Astrocyte of the cerebellum (primary cell): Measurements from ENCODE around the gene LPAR3.

Experiments used
- DNase-seq: peaks from one replicate; pipeline ENCODE4 v3.0.0-alpha.2; 2011; ENCODE audit warnings: low read depth
- H3K4me3 ChIP-seq: 2 replicates; pipeline ENCODE4 v1.5.1; 2011; ENCODE audit warnings: mild to moderate bottlenecking, low read depth, low read length, moderate library complexity
- CTCF ChIP-seq: IDR thresholded peaks from 2 replicates; pipeline ENCODE4 v1.5.1; 2012; ENCODE audit warnings: low read length, low read depth, moderate library complexity, mild to moderate bottlenecking; ENCODE audit errors: missing control alignments
- in situ Hi-C: cut with HindIII; loops from 2 replicates; pipeline ENCODE4 v1.10.0; 2017; ENCODE audit warnings: low sequenced_read_pairs

LPAR3 gene

GRCh38 chr1:84775535-84775920 is 117.5 kb downstream of the LPAR3 start:
- in situ Hi-C loops: no loop called here
- TF ChIP-seq CTCF: no peak

DNA sequence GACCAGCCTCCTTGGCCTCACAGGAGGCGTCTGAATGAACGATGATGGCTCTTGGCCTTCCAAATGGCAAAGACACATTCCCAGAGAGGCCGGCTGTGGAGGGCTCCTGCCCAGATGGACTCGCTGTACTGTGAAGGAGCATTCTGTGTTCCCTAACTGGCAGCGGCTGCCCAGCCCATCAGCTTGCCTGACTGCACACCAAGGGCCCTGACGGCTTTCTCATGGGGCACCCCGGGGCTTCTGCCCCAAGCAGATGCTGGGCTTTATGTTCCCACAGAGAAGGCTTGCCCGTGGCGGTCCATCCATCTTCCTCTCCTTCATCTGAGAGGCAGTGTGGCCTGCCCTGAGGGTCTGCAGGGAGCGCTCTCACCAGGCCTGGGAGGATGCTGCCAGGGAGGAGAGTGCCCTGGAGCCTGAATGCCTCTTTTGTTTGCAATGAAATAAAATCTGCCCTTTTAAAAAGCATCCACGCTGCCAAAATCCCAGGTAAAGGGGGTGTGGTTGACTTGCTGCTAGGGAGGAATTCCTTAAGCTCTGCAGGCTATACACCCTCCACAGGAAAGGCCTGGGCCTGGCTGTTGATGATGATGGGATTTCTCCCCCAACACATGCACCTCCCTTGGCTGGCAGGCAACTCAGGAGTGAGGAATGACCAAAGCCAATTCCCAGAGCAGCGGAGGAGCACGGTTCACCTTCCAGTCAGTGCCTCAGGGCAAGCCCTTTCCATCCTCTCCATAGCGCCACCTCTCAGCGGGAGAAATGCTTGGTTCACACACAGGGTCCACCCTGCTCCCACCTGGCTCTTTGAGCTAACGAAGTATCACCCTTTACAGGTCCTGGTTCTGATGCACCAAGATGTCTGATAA is 118.1 kb downstream of the LPAR3 start:
- TF ChIP-seq CTCF: no peak

More at GRCh38 chr1:84775535-84775920, 117.5 kb downstream of the LPAR3 start:
- no peak overlapping the region for H3K4me3 ChIP-seq
- no peak for DNase-seq

GRCh38 chr1:84773933-84774497 is 119.0 kb downstream of the LPAR3 start:
- in situ Hi-C loops: loop anchor here (25.0 kb wide), 1 partner anchor 637 kb away; the partner anchor contains the start of gene PRKACB

More for the DNA sequence above, 118.1 kb downstream of the LPAR3 start:
- no peak overlapping the region for H3K4me3 ChIP-seq
- in situ Hi-C loops: loop anchor here (25.0 kb wide), 1 partner anchor 638 kb away; the partner anchor contains the start of gene PRKACB
- no peak for DNase-seq

DNA sequence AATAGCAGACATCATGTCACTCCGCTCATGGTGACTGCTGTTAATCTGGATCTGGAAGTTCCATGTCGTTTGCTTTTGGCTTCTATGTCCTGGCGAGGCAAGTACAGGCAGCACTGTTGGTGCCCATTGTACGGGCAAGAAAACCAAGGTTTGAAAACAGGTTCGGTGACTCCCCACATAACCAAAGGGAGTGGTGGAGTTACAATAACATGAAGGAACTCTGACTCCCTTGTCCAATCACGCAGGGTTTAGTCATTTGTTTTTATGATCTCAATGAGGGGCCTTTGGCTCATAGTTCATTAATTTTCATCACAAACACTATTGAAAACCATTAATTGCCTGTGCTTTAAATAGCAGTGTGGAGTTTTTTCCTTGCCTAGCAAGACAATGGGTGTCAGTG is 119.8 kb downstream of the LPAR3 start:
- in situ Hi-C loops: loop anchor here (25.0 kb wide), 1 partner anchor 636 kb away; the partner anchor contains the start of gene PRKACB
- no peak for DNase-seq
- no peak overlapping the region for H3K4me3 ChIP-seq
- no peak for TF ChIP-seq CTCF

More at GRCh38 chr1:84773933-84774497, 119.0 kb downstream of the LPAR3 start:
- TF ChIP-seq CTCF: no peak
- no peak for DNase-seq
- no peak overlapping the region for H3K4me3 ChIP-seq

DNA sequence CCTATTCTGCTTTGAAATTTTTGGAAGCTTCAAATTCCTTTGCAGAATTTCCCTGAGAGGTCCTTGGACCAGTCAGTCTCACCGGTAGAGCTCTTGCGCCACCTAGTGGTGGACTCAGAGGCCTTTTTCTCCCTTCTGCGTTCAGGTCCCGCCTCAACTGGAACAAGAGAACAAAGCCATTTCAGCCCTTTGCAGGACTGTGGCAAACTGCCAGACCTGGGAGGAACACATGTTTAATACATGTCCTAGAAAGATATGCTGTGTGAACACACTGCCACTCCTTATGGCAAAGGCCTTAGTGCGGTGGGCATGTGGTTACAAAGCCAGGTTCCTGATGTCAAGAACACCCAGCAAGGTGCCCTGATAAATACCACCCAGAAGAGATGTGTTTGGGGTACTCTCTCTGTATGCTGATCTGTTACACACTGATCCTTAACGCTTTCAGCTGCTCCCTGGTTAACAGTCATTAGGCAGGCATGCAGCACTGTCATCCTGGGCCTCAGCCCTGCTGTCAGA is 120.5 kb downstream of the LPAR3 start:
- peak; percentile 98 for TF ChIP-seq CTCF
- DNase-seq: peak; percentile 75
- in situ Hi-C loops: loop anchor here (25.0 kb wide), 1 partner anchor 635 kb away; the partner anchor contains the start of gene PRKACB
- no peak overlapping the region for H3K4me3 ChIP-seq

DNA sequence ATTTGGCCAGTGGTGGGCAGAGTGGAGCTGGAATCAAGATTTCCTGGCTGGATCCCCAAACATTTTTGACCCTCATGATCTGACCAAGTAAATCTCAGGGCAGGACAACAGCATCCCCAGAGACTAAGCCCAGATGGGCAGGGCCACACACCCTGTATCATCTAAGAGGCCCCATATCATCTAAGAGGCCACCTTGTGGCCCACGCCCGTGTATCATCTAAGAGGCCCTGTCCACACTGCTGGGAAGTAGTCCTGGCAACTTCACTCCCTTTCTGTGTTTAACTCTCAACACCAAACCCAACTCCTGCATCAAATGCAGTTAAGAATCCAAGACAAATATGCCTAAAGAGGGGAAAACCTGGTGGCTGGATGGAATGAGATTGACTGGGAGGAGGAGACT is 121.1 kb downstream of the LPAR3 start:
- no peak for TF ChIP-seq CTCF
- no peak overlapping the region for H3K4me3 ChIP-seq
- in situ Hi-C loops: loop anchor here (25.0 kb wide), 1 partner anchor 635 kb away; the partner anchor contains the start of gene PRKACB
- DNase-seq: no peak
